Neural cell (in vitro differentiated cells): ENCODE measurements around the gene COL20A1.

ENCODE experiments used
- EP300 ChIP-seq: fragments of 450-650 bp; conservative IDR thresholded peaks from 2 replicates; pipeline ENCODE4 v1.6.1; 2014; ENCODE audit warnings: antibody characterized with exemption, mild to moderate bottlenecking, moderate library complexity; ENCODE audit not compliant: poor library complexity, severe bottlenecking
- POLR2AphosphoS5 ChIP-seq: IDR thresholded peaks from 2 replicates; pipeline ENCODE4 v1.6.1; 2012
- RAD21 ChIP-seq: fragments of 450-650 bp; conservative IDR thresholded peaks from 2 replicates; pipeline ENCODE4 v1.6.1; 2014; ENCODE audit warnings: antibody characterized with exemption, mild to moderate bottlenecking, moderate library complexity
- REST ChIP-seq: IDR thresholded peaks from 2 replicates; pipeline ENCODE4 v1.6.1; 2012; ENCODE audit warnings: borderline replicate concordance
- TAF1 ChIP-seq: IDR thresholded peaks from 2 replicates; pipeline ENCODE4 v1.6.1; 2012; ENCODE audit warnings: low read depth
- TF ChIP-seq, protein P1 (sequence below): fragments of 450-650 bp; IDR thresholded peaks from 2 replicates; pipeline ENCODE4 v1.5.1; 2014; ENCODE audit warnings: antibody characterized with exemption, mild to moderate bottlenecking, moderate library complexity; ENCODE audit not compliant: poor library complexity, severe bottlenecking

GRCh38 chr20:63328026-63328700, 35.2 kb downstream of the COL20A1 start:
- no peak for TF ChIP-seq RAD21
- no peak for TF ChIP-seq EP300
- TF ChIP-seq, protein P1, sequence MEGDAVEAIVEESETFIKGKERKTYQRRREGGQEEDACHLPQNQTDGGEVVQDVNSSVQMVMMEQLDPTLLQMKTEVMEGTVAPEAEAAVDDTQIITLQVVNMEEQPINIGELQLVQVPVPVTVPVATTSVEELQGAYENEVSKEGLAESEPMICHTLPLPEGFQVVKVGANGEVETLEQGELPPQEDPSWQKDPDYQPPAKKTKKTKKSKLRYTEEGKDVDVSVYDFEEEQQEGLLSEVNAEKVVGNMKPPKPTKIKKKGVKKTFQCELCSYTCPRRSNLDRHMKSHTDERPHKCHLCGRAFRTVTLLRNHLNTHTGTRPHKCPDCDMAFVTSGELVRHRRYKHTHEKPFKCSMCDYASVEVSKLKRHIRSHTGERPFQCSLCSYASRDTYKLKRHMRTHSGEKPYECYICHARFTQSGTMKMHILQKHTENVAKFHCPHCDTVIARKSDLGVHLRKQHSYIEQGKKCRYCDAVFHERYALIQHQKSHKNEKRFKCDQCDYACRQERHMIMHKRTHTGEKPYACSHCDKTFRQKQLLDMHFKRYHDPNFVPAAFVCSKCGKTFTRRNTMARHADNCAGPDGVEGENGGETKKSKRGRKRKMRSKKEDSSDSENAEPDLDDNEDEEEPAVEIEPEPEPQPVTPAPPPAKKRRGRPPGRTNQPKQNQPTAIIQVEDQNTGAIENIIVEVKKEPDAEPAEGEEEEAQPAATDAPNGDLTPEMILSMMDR: no peak
- no peak for TF ChIP-seq TAF1
- TF ChIP-seq POLR2AphosphoS5: no peak
- no peak for TF ChIP-seq REST
